ENCODE data around the gene MEGF11.

DNA sequence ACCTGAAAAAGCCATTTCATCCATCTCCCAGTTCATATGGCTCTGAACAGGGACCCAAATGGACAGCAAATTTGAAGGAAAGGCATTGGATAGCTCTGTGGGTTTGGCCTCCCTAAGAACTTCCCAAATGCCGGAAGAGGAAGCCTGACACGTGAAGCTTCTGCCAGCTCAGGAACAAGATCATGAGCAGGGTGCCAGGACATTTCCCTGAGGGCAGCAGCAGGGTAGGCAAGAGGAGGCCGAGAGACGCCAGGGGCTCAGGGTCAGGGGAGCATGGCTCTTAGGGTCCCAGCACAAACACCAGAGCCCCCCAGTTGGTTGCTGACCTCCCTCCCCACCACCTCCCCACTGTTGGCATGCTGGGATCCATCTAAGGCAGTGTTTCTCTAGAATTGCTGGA, 187.5 kb downstream of the MEGF11 start:
- TF ChIP-seq, protein P1, sequence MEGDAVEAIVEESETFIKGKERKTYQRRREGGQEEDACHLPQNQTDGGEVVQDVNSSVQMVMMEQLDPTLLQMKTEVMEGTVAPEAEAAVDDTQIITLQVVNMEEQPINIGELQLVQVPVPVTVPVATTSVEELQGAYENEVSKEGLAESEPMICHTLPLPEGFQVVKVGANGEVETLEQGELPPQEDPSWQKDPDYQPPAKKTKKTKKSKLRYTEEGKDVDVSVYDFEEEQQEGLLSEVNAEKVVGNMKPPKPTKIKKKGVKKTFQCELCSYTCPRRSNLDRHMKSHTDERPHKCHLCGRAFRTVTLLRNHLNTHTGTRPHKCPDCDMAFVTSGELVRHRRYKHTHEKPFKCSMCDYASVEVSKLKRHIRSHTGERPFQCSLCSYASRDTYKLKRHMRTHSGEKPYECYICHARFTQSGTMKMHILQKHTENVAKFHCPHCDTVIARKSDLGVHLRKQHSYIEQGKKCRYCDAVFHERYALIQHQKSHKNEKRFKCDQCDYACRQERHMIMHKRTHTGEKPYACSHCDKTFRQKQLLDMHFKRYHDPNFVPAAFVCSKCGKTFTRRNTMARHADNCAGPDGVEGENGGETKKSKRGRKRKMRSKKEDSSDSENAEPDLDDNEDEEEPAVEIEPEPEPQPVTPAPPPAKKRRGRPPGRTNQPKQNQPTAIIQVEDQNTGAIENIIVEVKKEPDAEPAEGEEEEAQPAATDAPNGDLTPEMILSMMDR (IDR thresholded peaks at IDR 0.05): no peak
- TF ChIP-seq POLR2A (IDR thresholded peaks at IDR 0.05): no peak
- TF ChIP-seq POLR2AphosphoS5 (IDR thresholded peaks at IDR 0.05): no peak

Measured in breast epithelium (tissue), 3 donors.